Measurements from ENCODE around the gene ZNF680. TPM values are rescaled to one million over a fixed set of nuclear protein-coding genes. Genes with fewer than 3 reads are reported as not detected.
A peak's percentile ranks its signal among the peaks of the same experiment; 100 is the strongest.

The ZNF680 gene
- total RNA-seq, 1 experiment from 2014 or later: 11.2 TPM

- peak overlapping the region; percentile 32; the same call in 1 of the 2 replicates for H3K27ac ChIP-seq (ENCODE audit: low read depth, low read length)
- no peaks in the 10 kb centered on the region for H4K20me1 ChIP-seq (ENCODE audit: insufficient read depth)
- H3K4me1 ChIP-seq (ENCODE audit: control insufficient read depth in 1 of 2, insufficient read depth in 2 of 2, low read length in 2 of 2): peaks cover 0 to 5% of the 10 kb centered on the region in 2 experiments; a peak in 1 of 4 replicates
- ChIA-PET RAD21 (ENCODE audit: low non-redundant PET in 1 of 2, low total read pairs in 2 of 2, uncharacterized antibody in 2 of 2, unreplicated experiment in 2 of 2) (no interaction called here), CTCF (no interaction called here), POLR2A (no interaction called here)
- H3K4me3 ChIP-seq (replicated peaks in 1 of 2; ENCODE audit: low read depth in 1 of 2, low read length in 2 of 2): no peak overlapping the region
- no peak for ATAC-seq
- no peak for DNase-seq (ENCODE audit: low read depth, low spot score)
- intact Hi-C loops (cut with micrococcal nuclease): no loop called here
- H3K9me3 ChIP-seq (ENCODE audit: control insufficient read depth in 1 of 2, insufficient read depth in 1 of 2, low read depth in 1 of 2, low read length in 2 of 2): no peaks in the 10 kb centered on the region
- no peak overlapping the region for H3K4me2 ChIP-seq (ENCODE audit: low read length)
- no peak for TF ChIP-seq POLR2AphosphoS5 (IDR thresholded peaks at IDR 0.05; ENCODE audit: low read depth, low read length)
- TF ChIP-seq FOSL1 (IDR thresholded peaks at IDR 0.05; ENCODE audit: low read depth): no peak
- no peak for TF ChIP-seq JUND (IDR thresholded peaks at IDR 0.05)
- TF ChIP-seq CEBPB (IDR thresholded peaks at IDR 0.05; ENCODE audit: low read depth): no peak
- no peak for TF ChIP-seq RAD21 (IDR thresholded peaks at IDR 0.05; ENCODE audit: low read depth)
- no peak for TF ChIP-seq ZFX (IDR thresholded peaks at IDR 0.05)
- TF ChIP-seq ATF3 (IDR thresholded peaks at IDR 0.05): no peak
- TF ChIP-seq EGR1 (IDR thresholded peaks at IDR 0.05; ENCODE audit: low read depth): no peak
- TF ChIP-seq MAX (IDR thresholded peaks at IDR 0.05): no peak
- no peak for TF ChIP-seq ZBTB33 (IDR thresholded peaks at IDR 0.05; ENCODE audit: extremely low read depth, insufficient replicate concordance, low read length)
- no peak for TF ChIP-seq EZH2 (IDR thresholded peaks at IDR 0.05)
- no peak for TF ChIP-seq YY1 (IDR thresholded peaks at IDR 0.05; ENCODE audit: extremely low read depth, insufficient replicate concordance, low read depth, low read length)
- no peak for TF ChIP-seq POLR2A (IDR thresholded peaks at IDR 0.05; ENCODE audit: borderline replicate concordance, extremely low read depth, insufficient read depth, insufficient read length)
- no peak for TF ChIP-seq CTCF (IDR thresholded peaks at IDR 0.05 in 2 of 3, conservative IDR thresholded peaks at IDR 0.05 in 1 of 3; ENCODE audit: borderline replicate concordance in 1 of 3, insufficient read depth in 1 of 3, low read depth in 2 of 3, low read length in 2 of 3)
- TF ChIP-seq SRF (IDR thresholded peaks at IDR 0.05; ENCODE audit: low read depth): no peak
- no peak for TF ChIP-seq ZNF274 (IDR thresholded peaks at IDR 0.05; ENCODE audit: low read depth, low read length)
- no peak for TF ChIP-seq REST (IDR thresholded peaks at IDR 0.05; ENCODE audit: low read depth)
- H3K9me2 ChIP-seq (ENCODE audit: insufficient read depth): no peaks in the 10 kb centered on the region
- no peak overlapping the region for H2AFZ ChIP-seq (ENCODE audit: low read depth, low read length, poor library complexity, severe bottlenecking)
- no TSS peak for BruUV-seq (replicated peaks)
- peaks cover 78% of the 10 kb centered on the region for H3K79me2 ChIP-seq (ENCODE audit: insufficient read depth, low read length)
- H3K9ac ChIP-seq (ENCODE audit: low read length): no peak overlapping the region
- peaks cover 0 to 4% of the 10 kb centered on the region in 2 experiments; a peak in 1 of 4 replicates for H3K36me3 ChIP-seq (ENCODE audit: control insufficient read depth in 1 of 2, insufficient read depth in 2 of 2, low read length in 2 of 2)
- no peaks in the 10 kb centered on the region for H3K27me3 ChIP-seq (ENCODE audit: insufficient read depth, low read length)
These were observed 3.7 kb downstream of the ZNF680 start for GRCh38 chr7:64559206-64559605.

Measured in HCT116 (cell line).